ENCODE measurements around the gene PPP2CA.

Gene PPP2CA

DNA sequence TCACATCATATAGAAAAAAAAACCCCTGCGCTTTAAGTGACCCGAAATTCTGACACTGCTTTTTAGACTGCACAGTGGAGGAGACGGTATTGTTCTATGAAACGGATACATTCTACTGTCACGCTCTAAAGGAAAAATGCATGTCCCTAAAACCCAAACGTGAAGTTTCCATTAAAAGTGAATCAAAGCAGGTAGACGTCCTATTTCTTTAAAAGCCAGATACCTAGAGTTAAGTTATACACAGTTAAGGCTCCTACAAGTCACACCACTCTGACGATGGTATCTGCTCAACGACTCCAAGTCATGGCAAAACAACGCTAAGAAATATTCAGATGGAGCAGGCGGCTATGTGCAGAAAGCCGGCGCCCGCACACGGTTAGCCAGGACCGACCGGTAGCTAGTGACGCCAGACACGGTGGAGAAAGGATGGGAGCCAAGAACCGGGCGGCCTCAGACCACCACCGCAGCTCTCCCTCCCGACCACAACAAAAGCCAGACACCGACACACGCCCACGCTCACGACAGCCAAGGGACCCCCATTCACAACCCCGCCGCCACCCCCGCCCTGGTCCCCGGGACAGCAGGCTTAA lies 49.9 kb downstream of the PPP2CA start:
- TF ChIP-seq, protein P1, sequence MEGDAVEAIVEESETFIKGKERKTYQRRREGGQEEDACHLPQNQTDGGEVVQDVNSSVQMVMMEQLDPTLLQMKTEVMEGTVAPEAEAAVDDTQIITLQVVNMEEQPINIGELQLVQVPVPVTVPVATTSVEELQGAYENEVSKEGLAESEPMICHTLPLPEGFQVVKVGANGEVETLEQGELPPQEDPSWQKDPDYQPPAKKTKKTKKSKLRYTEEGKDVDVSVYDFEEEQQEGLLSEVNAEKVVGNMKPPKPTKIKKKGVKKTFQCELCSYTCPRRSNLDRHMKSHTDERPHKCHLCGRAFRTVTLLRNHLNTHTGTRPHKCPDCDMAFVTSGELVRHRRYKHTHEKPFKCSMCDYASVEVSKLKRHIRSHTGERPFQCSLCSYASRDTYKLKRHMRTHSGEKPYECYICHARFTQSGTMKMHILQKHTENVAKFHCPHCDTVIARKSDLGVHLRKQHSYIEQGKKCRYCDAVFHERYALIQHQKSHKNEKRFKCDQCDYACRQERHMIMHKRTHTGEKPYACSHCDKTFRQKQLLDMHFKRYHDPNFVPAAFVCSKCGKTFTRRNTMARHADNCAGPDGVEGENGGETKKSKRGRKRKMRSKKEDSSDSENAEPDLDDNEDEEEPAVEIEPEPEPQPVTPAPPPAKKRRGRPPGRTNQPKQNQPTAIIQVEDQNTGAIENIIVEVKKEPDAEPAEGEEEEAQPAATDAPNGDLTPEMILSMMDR (IDR thresholded peaks at IDR 0.05; ENCODE audit: insufficient read depth, missing control alignments): no peak
- FAIRE-seq: no peak
- no peak for DNase-seq (ENCODE audit: insufficient read length, low spot score)

DNA sequence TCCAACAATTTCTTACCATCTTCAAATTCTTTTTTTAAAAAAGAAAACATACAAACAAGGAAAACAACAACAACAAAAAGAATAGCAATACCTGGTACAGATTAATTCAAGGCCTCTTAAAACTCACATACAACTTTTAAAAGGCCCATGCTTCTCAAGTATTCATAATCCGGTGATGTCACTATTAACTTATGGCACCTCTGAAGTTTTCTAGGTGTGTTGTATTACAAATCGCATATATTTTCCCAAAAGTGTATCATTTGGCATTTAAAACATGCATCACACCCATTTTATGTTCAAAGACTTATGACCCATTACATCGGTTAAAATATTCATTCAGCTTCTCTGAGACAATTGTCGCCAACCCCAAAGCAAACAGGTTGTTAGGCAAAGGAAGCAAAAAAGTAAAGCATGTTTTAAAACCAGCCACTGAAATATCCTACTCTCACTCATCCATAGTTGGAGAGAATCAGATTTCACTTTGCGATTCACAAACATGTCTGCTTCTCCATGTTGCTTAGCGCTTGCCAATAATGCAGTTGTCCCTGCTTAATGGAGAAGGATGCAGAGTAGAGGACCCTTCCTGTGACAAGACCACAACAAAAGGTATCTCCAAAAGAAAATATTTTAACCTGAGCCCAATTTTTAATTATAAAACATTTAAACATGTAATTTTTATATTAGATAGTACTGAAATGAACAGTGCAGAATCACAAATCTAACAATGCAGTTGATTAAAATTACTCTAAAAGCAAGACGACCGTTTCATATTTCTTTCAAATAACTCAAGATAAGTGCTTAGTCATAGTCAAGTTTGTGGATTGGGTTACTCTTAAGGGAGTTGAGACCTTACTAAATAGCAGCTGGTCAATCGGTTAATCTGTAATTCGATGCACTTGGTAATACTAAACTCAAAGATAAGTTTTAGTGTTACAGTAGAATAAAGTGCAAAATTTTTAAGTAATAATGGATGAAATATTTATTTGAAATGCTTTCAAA lies 50.7 kb downstream of the PPP2CA start:
- FAIRE-seq (no peak), DNase-seq (ENCODE audit: insufficient read length, low spot score) (no peak)
- TF ChIP-seq, protein P1 (IDR thresholded peaks at IDR 0.05; ENCODE audit: insufficient read depth, missing control alignments): no peak

DNA sequence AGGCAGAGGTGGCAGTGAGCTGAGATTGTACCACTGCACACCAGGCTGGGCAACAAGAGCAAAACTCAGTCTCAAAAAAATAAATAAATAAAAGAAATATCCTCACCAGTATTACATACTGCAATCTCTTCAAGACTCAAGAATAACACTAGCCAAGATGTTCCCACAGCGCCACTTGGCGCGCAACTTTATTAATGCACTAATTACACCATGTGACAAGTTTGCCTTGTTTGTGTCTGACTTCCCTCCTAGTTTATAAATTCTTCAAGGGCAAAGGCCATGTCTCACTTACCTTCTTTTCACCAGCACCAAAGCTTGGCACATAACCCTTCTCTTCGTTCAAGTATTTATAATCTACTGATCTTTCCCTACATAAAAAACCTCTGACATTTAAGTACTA lies 53.9 kb downstream of the PPP2CA start:
- no peak for DNase-seq (ENCODE audit: insufficient read length, low spot score)
- TF ChIP-seq, protein P1 (IDR thresholded peaks at IDR 0.05; ENCODE audit: insufficient read depth, missing control alignments): peak; percentile 4
- FAIRE-seq: no peak

DNA sequence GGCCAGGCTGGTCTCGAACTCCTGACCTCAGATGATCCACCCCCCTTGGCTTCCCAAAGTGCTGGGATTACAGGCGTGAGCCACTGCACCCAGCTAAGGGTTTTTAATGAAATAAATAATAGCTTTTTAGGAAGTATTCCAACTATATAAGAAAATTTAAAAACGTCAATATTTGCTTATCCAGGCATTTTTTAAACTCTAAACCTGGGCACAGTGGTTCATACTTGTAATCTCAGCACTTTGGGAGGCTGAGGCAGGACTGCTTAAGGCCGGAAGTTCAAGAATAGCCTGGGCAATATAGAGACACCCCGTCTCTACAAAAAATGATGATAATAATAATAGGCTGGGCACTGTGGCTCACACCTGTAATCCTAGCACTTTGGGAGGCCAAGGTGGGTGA lies 63.3 kb downstream of the PPP2CA start:
- TF ChIP-seq, protein P1 (IDR thresholded peaks at IDR 0.05; ENCODE audit: insufficient read depth, missing control alignments): no peak
- DNase-seq (ENCODE audit: insufficient read length, low spot score) (no peak), FAIRE-seq (no peak)

DNA sequence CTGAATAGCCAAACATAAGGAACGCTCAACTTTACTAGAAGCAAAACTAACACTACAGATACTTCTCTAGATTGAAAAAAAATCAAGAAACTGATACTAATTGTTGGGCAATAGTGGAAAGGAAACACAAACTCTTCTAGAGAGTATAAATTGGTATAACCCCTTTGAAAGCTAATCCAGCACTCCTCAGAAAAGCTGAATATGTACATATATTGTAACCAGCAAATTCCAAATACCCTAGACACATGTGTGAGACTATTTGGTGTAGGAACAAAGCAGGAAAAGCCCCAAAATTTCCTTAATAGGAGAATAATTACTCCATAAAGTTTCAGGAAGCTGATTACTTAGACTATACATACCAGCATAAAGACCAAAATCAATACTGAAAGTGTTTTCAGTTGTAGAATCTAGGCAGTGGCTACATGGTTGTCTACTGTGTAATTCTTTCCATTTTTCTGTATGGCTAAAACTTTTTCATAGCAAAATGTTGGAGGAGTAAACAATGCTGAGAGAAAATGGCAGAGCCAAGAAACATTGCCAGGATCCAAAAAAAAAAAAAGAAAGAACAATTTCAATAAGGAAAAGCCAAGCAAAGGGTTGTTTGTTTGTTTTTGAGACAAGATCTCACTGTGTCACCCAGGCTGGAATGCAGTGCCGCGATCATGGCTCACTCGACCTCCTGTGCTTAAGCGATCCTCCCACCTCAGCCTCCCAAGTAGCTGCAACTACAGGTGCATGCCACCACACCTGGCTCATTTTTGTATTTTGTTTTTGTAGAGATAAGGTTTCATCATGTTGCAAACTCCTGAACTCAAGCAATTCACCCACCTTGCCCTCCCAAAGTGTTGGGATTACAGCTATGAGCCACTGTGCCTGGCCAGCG lies 64.1 kb downstream of the PPP2CA start:
- FAIRE-seq (no peak), DNase-seq (ENCODE audit: insufficient read length, low spot score) (no peak)
- TF ChIP-seq, protein P1 (IDR thresholded peaks at IDR 0.05; ENCODE audit: insufficient read depth, missing control alignments): no peak

DNA sequence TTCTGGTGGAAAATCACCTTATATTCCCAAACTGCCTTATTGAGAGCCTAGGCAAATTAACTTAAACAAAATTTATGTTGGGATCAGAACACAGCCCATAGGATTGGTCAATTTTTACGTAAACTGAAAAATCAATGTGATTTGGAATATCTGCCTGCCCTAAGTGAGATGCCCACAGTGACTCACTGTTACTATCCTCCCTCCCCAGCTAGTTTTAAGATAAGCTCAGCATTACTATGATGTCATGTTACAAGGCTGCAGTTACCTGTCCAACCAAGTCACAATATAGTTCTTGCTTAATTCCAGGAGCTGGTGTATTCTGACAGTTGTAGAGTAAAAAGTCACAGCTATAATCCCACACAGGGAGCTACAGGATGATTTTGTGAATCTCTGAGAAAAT lies 72.2 kb downstream of the PPP2CA start:
- FAIRE-seq: no peak

More for the DNA sequence above, 72.2 kb downstream of the PPP2CA start:
- TF ChIP-seq, protein P1 (IDR thresholded peaks at IDR 0.05; ENCODE audit: insufficient read depth, missing control alignments): no peak
- no peak for DNase-seq (ENCODE audit: insufficient read length, low spot score)

All from D721Med (cell line).